ENCODE results near the gene CRTC1. TPM values are rescaled to one million over a fixed set of nuclear protein-coding genes. Genes with fewer than 3 reads are reported as not detected.

CRTC1 gene
- total and polyA plus RNA-seq, 9 of the 15 experiments (the other 6 are each of a cell fraction or from before 2014, with no cell fraction given), result 0.25 to 3.8 (median 1.2) TPM; not detected in 2

DNA sequence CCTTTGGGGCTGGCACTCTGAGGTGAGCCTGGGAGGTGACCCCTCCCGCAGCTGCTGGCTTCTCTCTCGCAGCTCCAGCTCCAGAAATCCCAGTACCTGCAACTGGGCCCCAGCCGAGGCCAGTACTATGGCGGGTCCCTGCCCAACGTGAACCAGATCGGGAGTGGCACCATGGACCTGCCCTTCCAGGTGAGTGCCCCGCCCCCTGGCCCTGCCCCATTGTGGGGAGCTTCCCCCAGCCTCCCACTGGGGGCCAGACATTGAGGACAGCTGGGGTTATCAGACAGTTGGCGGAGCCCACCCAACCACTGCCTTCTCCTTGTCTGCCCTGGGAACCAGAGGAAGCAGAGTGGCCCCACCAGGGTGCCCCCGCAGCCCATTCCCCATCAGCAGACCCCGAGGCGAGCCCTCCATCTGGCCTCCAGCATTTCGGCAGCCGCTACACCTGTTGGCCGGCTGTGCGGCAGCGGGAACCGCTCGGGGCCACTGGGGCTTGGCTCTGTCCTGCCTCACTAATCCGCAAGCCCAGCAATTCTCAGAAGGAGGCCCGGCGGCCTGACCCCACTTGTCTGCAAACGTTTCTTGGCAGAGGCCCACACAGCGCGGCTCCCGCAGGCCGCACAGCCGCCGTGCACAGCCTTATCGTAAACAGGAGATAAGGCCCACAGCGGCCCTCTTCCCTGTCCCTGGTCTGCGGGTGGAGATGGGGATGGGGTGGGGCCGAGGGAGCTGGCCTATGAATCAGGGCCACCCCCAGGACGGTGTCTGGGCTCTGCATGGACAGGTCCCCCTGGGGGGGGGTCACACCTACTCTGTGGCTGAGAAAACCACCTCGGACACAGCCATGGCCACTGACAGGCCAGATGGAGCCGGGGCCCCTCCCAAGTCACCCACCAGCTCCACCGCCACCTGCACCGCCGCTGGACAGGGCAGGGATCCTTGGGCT is 59.6 kb downstream of the CRTC1 start (continued):
- TF ChIP-seq XRCC3 (IDR thresholded peaks at IDR 0.05), result no peak
- TF ChIP-seq ZNF511 (CRISPR knock-in tag; IDR thresholded peaks at IDR 0.05), result no peak
- TF ChIP-seq, protein P1, sequence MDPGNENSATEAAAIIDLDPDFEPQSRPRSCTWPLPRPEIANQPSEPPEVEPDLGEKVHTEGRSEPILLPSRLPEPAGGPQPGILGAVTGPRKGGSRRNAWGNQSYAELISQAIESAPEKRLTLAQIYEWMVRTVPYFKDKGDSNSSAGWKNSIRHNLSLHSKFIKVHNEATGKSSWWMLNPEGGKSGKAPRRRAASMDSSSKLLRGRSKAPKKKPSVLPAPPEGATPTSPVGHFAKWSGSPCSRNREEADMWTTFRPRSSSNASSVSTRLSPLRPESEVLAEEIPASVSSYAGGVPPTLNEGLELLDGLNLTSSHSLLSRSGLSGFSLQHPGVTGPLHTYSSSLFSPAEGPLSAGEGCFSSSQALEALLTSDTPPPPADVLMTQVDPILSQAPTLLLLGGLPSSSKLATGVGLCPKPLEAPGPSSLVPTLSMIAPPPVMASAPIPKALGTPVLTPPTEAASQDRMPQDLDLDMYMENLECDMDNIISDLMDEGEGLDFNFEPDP (CRISPR knock-in tag; IDR thresholded peaks at IDR 0.05), result no peak
- TF ChIP-seq ZNF143 (CRISPR knock-in tag; IDR thresholded peaks at IDR 0.05), result no peak
- TF ChIP-seq MGA (IDR thresholded peaks at IDR 0.05), result no peak
- 0 out of 2 replicates have a peak, but pooled peaks have one; percentile 37 for TF ChIP-seq ZNF24 (IDR thresholded peaks at IDR 0.05)
- peak; percentile 90; the same call in 1 of the 2 replicates for TF ChIP-seq GATAD2B (IDR thresholded peaks at IDR 0.05; ENCODE audit: borderline replicate concordance)
- no peak for TF ChIP-seq XRCC4 (IDR thresholded peaks at IDR 0.05; ENCODE audit: extremely low read depth, insufficient read depth, insufficient read length)
- peak; percentile 52 for TF ChIP-seq MAFG (tag; conservative IDR thresholded peaks at IDR 0.05)
- TF ChIP-seq ZNF551 (CRISPR knock-in tag; IDR thresholded peaks at IDR 0.05), result no peak

Data from K562 (cell line).